Upper lobe of left lung (tissue), 6 donors: Measurements from ENCODE around the gene POLR3E. TPM values are rescaled to one million over a fixed set of nuclear protein-coding genes. Genes with fewer than 3 reads are reported as not detected.
"Not testable (repeated sequence)": the region's sequence is repeated elsewhere in the genome, so short reads cannot be mapped to it uniquely, and the experiment has no call there.

Experiments
- ATAC-seq, 2 donors: fragments of 200-7000 bp; cut with Tn5 transposase; one replicate each; pipeline ENCODE4 v1.9.1; 2022; ENCODE audit warnings: mild to moderate bottlenecking in 2 of 2, moderate library complexity in 2 of 2; ENCODE audit not compliant: low FRiP score in 2 of 2
- DNase-seq, 2 donors: peaks; one replicate each; pipeline ENCODE4 v3.0.0-alpha.2; 2019 to 2020
- H3K27ac ChIP-seq, 4 donors: fragments of 200-600 bp; sonication (generic); one replicate each; pipeline ENCODE4 v1.5.1; 2016 to 2019
- H3K27me3 ChIP-seq, 4 donors: fragments of 200-600 bp; sonication (generic); one replicate each; pipeline ENCODE4 v1.5.1; 2017 to 2019
- H3K36me3 ChIP-seq, 4 donors: fragments of 200-600 bp; sonication (generic); one replicate each; pipeline ENCODE4 v1.5.1; 2016 to 2019
- H3K4me1 ChIP-seq, 4 donors: fragments of 200-600 bp; sonication (generic); one replicate each; pipeline ENCODE4 v1.5.1; 2018 to 2019
- H3K4me3 ChIP-seq, 4 donors: fragments of 200-600 bp; sonication (generic); one replicate each; pipeline ENCODE4 v1.5.1; 2017 to 2019; ENCODE audit warnings: mild to moderate bottlenecking in 2 of 4, moderate library complexity in 1 of 4
- H3K9me3 ChIP-seq, 4 donors: fragments of 200-600 bp; sonication (generic); one replicate each; pipeline ENCODE4 v1.5.1; 2018 to 2019
- CTCF ChIP-seq, 6 experiments: fragments of 450-650 bp in 4 of 6; fragments of 200-600 bp in 2 of 6; sonication (generic) in 2 of 6; IDR thresholded peaks; one replicate each; pipeline ENCODE4 v1.5.1; 2016 to 2019; ENCODE audit warnings: antibody characterized with exemption in 6 of 6
- EP300 ChIP-seq, 4 donors: sonication (generic); formaldehyde crosslinking; IDR thresholded peaks; one replicate each; pipeline ENCODE4 v1.5.1; 2017; ENCODE audit warnings: antibody characterized with exemption in 4 of 4, control low read depth in 2 of 4
- POLR2A ChIP-seq, 4 donors: fragments of 450-650 bp; IDR thresholded peaks; one replicate each; pipeline ENCODE4 v1.5.1; 2016 to 2017; ENCODE audit warnings: antibody characterized with exemption in 4 of 4, mild to moderate bottlenecking in 2 of 4
- POLR2AphosphoS5 ChIP-seq, 2 donors: sonication (generic); formaldehyde crosslinking; IDR thresholded peaks; one replicate each; pipeline ENCODE4 v1.5.1; 2017; ENCODE audit warnings: antibody characterized with exemption in 2 of 2
- WGBS, 2 donors: methylation state at CpG; one replicate each; pipeline ENCODE4 v1.1.5; 2017 to 2018; 5-methylcytosine and 5-hydroxymethylcytosine counted together
- total RNA-seq, 6 donors: library from RNA; depleted of rRNA in 4 of 6; stranded (reverse); fragments of >200 nt in 4 of 6; gene quantifications; one replicate each; pipeline versions ENCODE4 v1.1.0 to v1.2.1, GENCODE V29; 2016 to 2021
- donor health status: DM: no; HTN: no; CAD: no; lungs with moderate emphysema.
- donor health status: DM: no; HTN: yes; CAD: no; lungs with severe emphysema.

POLR3E gene
- total RNA-seq, 6 donors from 2014 or later = 27.0 to 91.1 (median 47.0) TPM

- Histone ChIP-seq H3K36me3 (peaks cover 4 to 29% (median 15%) of the 10 kb centered on the region in 4 donors), H3K27ac (peak overlapping the region in 1 of 4 donors; percentile 30), H3K27me3 (no peaks in the 10 kb centered on the region), H3K4me3 (no peak overlapping the region), H3K9me3 (no peaks in the 10 kb centered on the region), H3K4me1 (peaks cover 0 to 12% (median 7%) of the 10 kb centered on the region in 4 donors)
- WGBS, 2 donors = 80 to 88% methylated on average over 8 of the region's 8 CpGs
- TF ChIP-seq POLR2AphosphoS5 (IDR thresholded peaks at IDR 0.05) = no peak
- TF ChIP-seq POLR2A (IDR thresholded peaks at IDR 0.05) = no peak
- no peak for TF ChIP-seq CTCF (IDR thresholded peaks at IDR 0.05)
- ATAC-seq (no peak), DNase-seq (no peak)
These were observed 63.9 kb downstream of the POLR3E start for GRCh38 chr16:22360963-22361659.

DNA sequence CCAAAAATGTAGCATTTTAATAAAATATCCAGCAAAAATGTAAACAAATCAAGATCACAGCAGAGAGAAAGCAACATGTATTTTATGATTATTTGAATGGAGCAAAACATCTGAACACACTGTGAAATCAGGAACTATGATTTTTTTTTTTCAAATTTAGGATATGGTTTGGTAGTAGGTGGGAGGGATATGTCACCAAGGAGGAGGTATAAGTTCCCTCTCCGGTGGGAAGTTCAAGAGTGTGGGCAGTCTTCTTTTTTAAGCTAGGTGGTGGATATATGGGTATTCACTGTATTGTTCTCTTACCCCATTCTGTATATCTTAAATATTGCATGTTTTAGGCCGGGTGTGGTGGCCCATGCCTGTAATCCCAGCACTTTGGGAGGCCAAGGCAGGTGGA, 67.0 kb downstream of the POLR3E start:
- no peaks in the 10 kb centered on the region for H3K9me3 ChIP-seq
- TF ChIP-seq POLR2AphosphoS5 (IDR thresholded peaks at IDR 0.05) = no peak
- TF ChIP-seq POLR2A (IDR thresholded peaks at IDR 0.05) = no peak
- no peak for TF ChIP-seq CTCF (IDR thresholded peaks at IDR 0.05)
- no peak for TF ChIP-seq EP300 (IDR thresholded peaks at IDR 0.05)
- no peak overlapping the region for H3K27ac ChIP-seq
- no peak overlapping the region for H3K4me3 ChIP-seq
- 88 to 91% methylated on average over 2 of the region's 2 CpGs for WGBS, 2 donors
- H3K36me3 ChIP-seq = peaks cover 4 to 29% (median 15%) of the 10 kb centered on the region in 4 donors
- peaks cover 10 to 23% (median 22%) of the 10 kb centered on the region in 4 donors for H3K4me1 ChIP-seq
- H3K27me3 ChIP-seq = no peaks in the 10 kb centered on the region
- ATAC-seq (no peak), DNase-seq (no peak)

DNA sequence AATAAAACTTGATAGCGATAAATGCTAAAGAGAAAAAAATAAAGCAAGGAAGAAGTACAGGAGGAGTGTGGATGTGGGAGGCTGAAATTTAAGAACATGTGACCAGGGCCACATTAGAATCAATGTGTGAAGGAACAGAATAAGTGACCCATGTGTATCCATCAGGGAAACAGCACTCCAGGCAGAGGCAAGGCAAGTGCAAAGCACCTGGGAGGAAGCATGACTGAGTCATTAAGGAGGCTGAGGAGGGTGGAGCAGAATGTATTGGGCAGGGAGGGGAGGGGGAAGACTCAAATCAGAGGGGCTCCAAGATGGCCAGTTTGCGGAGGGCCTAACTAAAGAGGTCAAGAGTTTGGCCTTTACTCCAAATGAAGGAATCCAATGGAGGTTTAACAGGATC, 69.2 kb downstream of the POLR3E start:
- Histone ChIP-seq H3K27ac (no peak overlapping the region), H3K4me3 (no peak overlapping the region), H3K9me3 (no peaks in the 10 kb centered on the region), H3K27me3 (no peaks in the 10 kb centered on the region), H3K36me3 (peaks cover 4 to 29% (median 15%) of the 10 kb centered on the region in 4 donors), H3K4me1 (peaks cover 23 to 43% (median 37%) of the 10 kb centered on the region in 4 donors)
- ATAC-seq = no peak
- no peak for TF ChIP-seq CTCF (IDR thresholded peaks at IDR 0.05)
- 94 to 97% methylated on average over 2 of the region's 2 CpGs for WGBS, 2 donors
- no peak for DNase-seq

- Histone ChIP-seq H3K27ac (no peak overlapping the region), H3K36me3 (peaks cover 4 to 29% (median 15%) of the 10 kb centered on the region in 4 donors), H3K9me3 (no peaks in the 10 kb centered on the region), H3K4me1 (peaks cover 25 to 48% (median 38%) of the 10 kb centered on the region in 4 donors), H3K4me3 (no peak overlapping the region), H3K27me3 (no peaks in the 10 kb centered on the region)
- DNase-seq = no peak
- TF ChIP-seq EP300 (IDR thresholded peaks at IDR 0.05) = no peak
- no peak for TF ChIP-seq CTCF (IDR thresholded peaks at IDR 0.05)
- TF ChIP-seq POLR2AphosphoS5 (IDR thresholded peaks at IDR 0.05) = no peak
- TF ChIP-seq POLR2A (IDR thresholded peaks at IDR 0.05) = no peak
- 88 to 100% methylated on average over 3 of the region's 3 CpGs for WGBS, 2 donors
- no peak for ATAC-seq
These were observed 69.7 kb downstream of the POLR3E start for GRCh38 chr16:22366889-22367288.

DNA sequence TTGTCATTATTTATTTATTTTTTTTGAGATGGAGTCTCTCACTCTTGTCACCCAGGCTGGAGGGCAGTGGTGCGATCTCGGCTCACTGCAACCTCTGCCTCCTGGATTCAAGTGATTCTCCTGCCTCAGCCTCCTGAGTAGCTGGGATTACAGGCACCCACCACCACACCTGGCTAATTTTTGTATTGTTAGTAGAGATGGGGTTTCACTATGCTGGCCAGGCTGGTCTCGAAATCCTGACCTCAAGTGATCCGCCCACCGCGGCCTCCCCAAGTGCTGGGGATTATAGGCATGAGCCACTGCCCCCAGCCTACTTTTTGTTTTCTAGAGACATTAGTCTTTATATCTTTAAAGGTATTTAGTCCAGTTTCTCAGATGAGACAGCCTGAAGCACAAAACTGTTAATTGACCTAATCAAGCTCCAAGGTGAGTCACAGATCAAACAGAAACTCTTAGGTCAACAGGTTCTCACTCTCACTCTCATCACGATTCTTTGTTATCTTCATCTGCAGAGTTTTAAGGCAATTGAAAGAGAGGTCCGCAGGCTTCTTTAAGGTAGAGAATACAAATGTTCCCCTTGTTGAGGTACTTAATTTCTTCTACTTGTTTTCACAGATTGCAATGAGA, 71.1 kb downstream of the POLR3E start:
- DNase-seq, H3K9me3 ChIP-seq, ATAC-seq, H3K4me3 ChIP-seq, H3K27me3 ChIP-seq: not testable (repeated sequence)
- WGBS, 2 donors = 80 to 87% methylated on average over 8 of the region's 8 CpGs
- Histone ChIP-seq H3K36me3 (peaks cover 4 to 15% (median 13%) of the 10 kb centered on the region in 4 donors), H3K27ac (peak overlapping the region in 2 of 4 donors; percentile 3 to 74), H3K4me1 (peaks cover 39 to 62% (median 52%) of the 10 kb centered on the region in 4 donors)
